ENCODE measurements around the gene HOXB3.

- TF ChIP-seq CTCF (IDR thresholded peaks at IDR 0.05) (peak in 2 of 4 experiments; percentile 11 to 38), POLR2A (IDR thresholded peaks at IDR 0.05) (no peak), EP300 (IDR thresholded peaks at IDR 0.05) (no peak)
Measured at GRCh38 chr17:48561884-48562810, 27.9 kb downstream of the HOXB3 start.

All from sigmoid colon (tissue), 4 donors.